Endothelial cell of umbilical vein (primary cell): ENCODE results near the gene DPM2. TPM values are rescaled to one million over a fixed set of nuclear protein-coding genes. Genes with fewer than 3 reads are reported as not detected.

Source experiments
- BruUV-seq: library from RNA; stranded (reverse); fragments of 400-500 nt; replicated peaks from 2 replicates; lab custom pipeline; 2021; lab: Mats Ljungman, UMichigan
- CTCF ChIA-PET: fragments of 300-600, 350-600 bp; sonication (Branson Sonifier 250); formaldehyde crosslinking; loops from one replicate; lab custom pipeline; 2021; ENCODE audit warnings: antibody characterized with exemption, inconsistent platforms; lab: Charles Lee
- POLR2A ChIA-PET: fragments of 300-600, 350-600 bp; sonication (Branson Sonifier 250); formaldehyde crosslinking; loops from one replicate; lab custom pipeline; 2021; ENCODE audit warnings: antibody characterized with exemption, inconsistent platforms; lab: Charles Lee
- DNase-seq: peaks from one replicate; pipeline ENCODE4 v3.0.0-alpha.2; 2011; ENCODE audit warnings: low read depth, low spot score
- FAIRE-seq: peaks from 2 replicates; lab custom pipeline; 2011; peaks lifted over from hg19 to GRCh38; lab: Jason Lieb, UNC
- H2AFZ ChIP-seq: 2 replicates; pipeline ENCODE4 v1.6.0; 2012; ENCODE audit warnings: low read depth, low read length, control low read depth, inconsistent platforms
- H3K27ac ChIP-seq: 2 replicates; pipeline ENCODE4 v1.5.1; 2011; ENCODE audit warnings: low read depth, mild to moderate bottlenecking, control low read depth, low read length, moderate library complexity; ENCODE audit not compliant: insufficient read depth
- H3K27me3 ChIP-seq, 2 experiments: 2 replicates each; pipeline versions ENCODE4 v1.6.0 to v1.6.1; 2011; ENCODE audit warnings: low read length in 2 of 2, mixed read lengths in 1 of 2; ENCODE audit not compliant: control insufficient read depth in 2 of 2, insufficient read depth in 2 of 2
- H3K36me3 ChIP-seq, 2 experiments: 2 replicates in 1 of 2; 3 replicates in 1 of 2; pipeline ENCODE4 v1.5.1; 2011; ENCODE audit warnings: low read length in 2 of 2, mild to moderate bottlenecking in 1 of 2, moderate library complexity in 1 of 2; ENCODE audit not compliant: control insufficient read depth in 2 of 2, insufficient read depth in 2 of 2; ENCODE audit errors: extremely low read depth in 1 of 2
- H3K4me1 ChIP-seq: 3 replicates; pipeline ENCODE4 v1.5.1; 2011; ENCODE audit warnings: mild to moderate bottlenecking, low read length; ENCODE audit not compliant: control insufficient read depth, insufficient read depth; ENCODE audit errors: extremely low read depth
- H3K4me2 ChIP-seq: 2 replicates; pipeline ENCODE4 v1.6.1; 2011; ENCODE audit warnings: low read length, control low read depth, mixed read lengths; ENCODE audit not compliant: insufficient read depth
- H3K4me3 ChIP-seq, 3 experiments: fragments of 200-600 bp in 1 of 3; sonication (generic), shearing (Covaris generic) in 1 of 3; replicated peaks in 1 of 3; 2 replicates each; pipeline ENCODE4 v1.5.1; 2011 to 2016; ENCODE audit warnings: control low read depth in 3 of 3, low read length in 3 of 3, mild to moderate bottlenecking in 2 of 3, inconsistent platforms in 1 of 3, low read depth in 1 of 3, moderate library complexity in 1 of 3; ENCODE audit not compliant: insufficient read depth in 1 of 3
- H3K79me2 ChIP-seq: 2 replicates; pipeline ENCODE4 v1.6.0; 2012; ENCODE audit warnings: low read length, inconsistent platforms; ENCODE audit not compliant: control insufficient read depth, insufficient read depth
- H3K9ac ChIP-seq: replicated peaks from 2 replicates; pipeline ENCODE3; 2011; ENCODE audit warnings: low read length, control low read depth; ENCODE audit not compliant: insufficient read depth; ENCODE audit errors: extremely low read depth
- H3K9me1 ChIP-seq: replicated peaks from 3 replicates; pipeline ENCODE4 v1.6.0; 2011; ENCODE audit warnings: mild to moderate bottlenecking, low read length; ENCODE audit not compliant: control insufficient read depth, insufficient read depth; ENCODE audit errors: extremely low read depth
- H3K9me3 ChIP-seq: replicated peaks from 2 replicates; pipeline ENCODE4 v1.5.1; 2012; ENCODE audit warnings: low read length, inconsistent platforms; ENCODE audit not compliant: control insufficient read depth, insufficient read depth
- H4K20me1 ChIP-seq: replicated peaks from 2 replicates; pipeline ENCODE3; 2011; ENCODE audit warnings: mild to moderate bottlenecking, low read length; ENCODE audit not compliant: control insufficient read depth, insufficient read depth; ENCODE audit errors: extremely low read depth
- EZH2 ChIP-seq: IDR thresholded peaks from 2 replicates; pipeline ENCODE4 v1.6.1; 2012; ENCODE audit warnings: borderline replicate concordance, low read depth, mild to moderate bottlenecking, moderate library complexity, low read length, inconsistent platforms; ENCODE audit not compliant: severe bottlenecking
- FOS ChIP-seq: IDR thresholded peaks from 2 replicates; pipeline ENCODE4 v1.6.1; 2011; ENCODE audit warnings: mild to moderate bottlenecking, low read length, moderate library complexity, borderline replicate concordance; ENCODE audit not compliant: insufficient read depth
- GATA2 ChIP-seq: IDR thresholded peaks from 2 replicates; pipeline ENCODE4 v1.7.0; 2011; ENCODE audit warnings: low read depth, mild to moderate bottlenecking, moderate library complexity, mixed read lengths, low read length; ENCODE audit not compliant: insufficient read length, insufficient read depth
- JUN ChIP-seq: IDR thresholded peaks from 2 replicates; pipeline ENCODE4 v1.6.1; 2011; ENCODE audit warnings: borderline replicate concordance, low read depth; ENCODE audit not compliant: insufficient read length, insufficient read depth
- MAX ChIP-seq: IDR thresholded peaks from 2 replicates; pipeline ENCODE4 v1.6.1; 2011; ENCODE audit not compliant: insufficient read depth, insufficient read length
- MYC ChIP-seq: IDR thresholded peaks from one replicate; pipeline ENCODE4 v1.6.1; 2011; ENCODE audit warnings: mild to moderate bottlenecking, low read depth, low read length
- POLR2A ChIP-seq: IDR thresholded peaks from 2 replicates; pipeline ENCODE4 v1.6.1; 2012; ENCODE audit warnings: low read depth, mild to moderate bottlenecking, control low read depth, low read length
- POLR2AphosphoS5 ChIP-seq: IDR thresholded peaks from 2 replicates; pipeline ENCODE4 v1.6.1; 2012; ENCODE audit warnings: low read depth, mild to moderate bottlenecking, control low read depth, low read length, moderate library complexity; ENCODE audit not compliant: insufficient read depth
- dilution Hi-C: fragments of 300-500 bp; cut with MboI; formaldehyde crosslinking; loops from one replicate; pipeline ENCODE4 v1.15.0; 2019; ENCODE audit warnings: low sequenced_read_pairs; ENCODE audit not compliant: extremely low pct_ligation_motif_present
- intact Hi-C: fragments of 100-400 bp; cut with micrococcal nuclease; formaldehyde crosslinking; loops from one replicate; pipeline ENCODE4 v1.10.0; 2022
- polyA plus RNA-seq, 4 experiments: library from polyadenylated mRNA; depleted of rRNA in 3 of 4; stranded (reverse) in 3 of 4; unstranded in 1 of 4; fragments of >200 nt; gene quantifications; 2 replicates each; pipeline versions ENCODE4 v1.2.1 to v1.2.3, GENCODE V29; 2011 to 2012; ENCODE audit warnings: missing spikeins in 1 of 4
- total RNA-seq: library from RNA; stranded (reverse); gene quantifications from 2 replicates; pipeline ENCODE4 v1.2.3, GENCODE V29; 2021
- TF ChIP-seq, protein P1 (sequence below), 2 donors: IDR thresholded peaks; 1 replicate in 1 of 2; 2 replicates in 1 of 2; pipeline ENCODE4 v1.5.1; 2011; ENCODE audit warnings: low read length in 2 of 2, mild to moderate bottlenecking in 2 of 2, moderate library complexity in 2 of 2, control low read depth in 1 of 2, inconsistent platforms in 1 of 2, low read depth in 1 of 2; ENCODE audit not compliant: insufficient read depth in 1 of 2; ENCODE audit errors: extremely low read depth in 1 of 2

The DPM2 gene
- total and polyA plus RNA-seq, 2 donors (not counting 3 experiments of a cell fraction or from before 2014, with no cell fraction given) = 47.9 to 63.9 TPM

GRCh38 chr9:127924736-127925444 lies 12.8 kb downstream of the DPM2 start:
- Histone ChIP-seq H3K4me1 (peaks cover 4% of the 10 kb centered on the region), H3K27me3 (peaks cover 3 to 6% of the 10 kb centered on the region in 2 experiments), H3K9me1 (no peaks in the 10 kb centered on the region), H3K4me3 (no peak overlapping the region), H3K79me2 (no peaks in the 10 kb centered on the region), H3K9ac (no peak overlapping the region), H3K9me3 (no peaks in the 10 kb centered on the region), H3K36me3 (no peaks in the 10 kb centered on the region), H2AFZ (no peak overlapping the region), H3K4me2 (no peak overlapping the region), H4K20me1 (no peaks in the 10 kb centered on the region), H3K27ac (no peak overlapping the region)
- FAIRE-seq (no peak), DNase-seq (no peak)
- ChIA-PET POLR2A (no interaction called here), CTCF (interaction anchor here (1.0 to 1.6 kb wide), 3 partner anchors 190 to 421 kb away, joined by 3 to 4 read pairs (median 4); partner anchors contain the start of gene TOR2A)
- BruUV-seq = no TSS peak
- no peak for TF ChIP-seq MAX
- no peak for TF ChIP-seq EZH2
- TF ChIP-seq FOS = no peak
- TF ChIP-seq JUN = no peak
- no peak for TF ChIP-seq POLR2A
- TF ChIP-seq, protein P1, sequence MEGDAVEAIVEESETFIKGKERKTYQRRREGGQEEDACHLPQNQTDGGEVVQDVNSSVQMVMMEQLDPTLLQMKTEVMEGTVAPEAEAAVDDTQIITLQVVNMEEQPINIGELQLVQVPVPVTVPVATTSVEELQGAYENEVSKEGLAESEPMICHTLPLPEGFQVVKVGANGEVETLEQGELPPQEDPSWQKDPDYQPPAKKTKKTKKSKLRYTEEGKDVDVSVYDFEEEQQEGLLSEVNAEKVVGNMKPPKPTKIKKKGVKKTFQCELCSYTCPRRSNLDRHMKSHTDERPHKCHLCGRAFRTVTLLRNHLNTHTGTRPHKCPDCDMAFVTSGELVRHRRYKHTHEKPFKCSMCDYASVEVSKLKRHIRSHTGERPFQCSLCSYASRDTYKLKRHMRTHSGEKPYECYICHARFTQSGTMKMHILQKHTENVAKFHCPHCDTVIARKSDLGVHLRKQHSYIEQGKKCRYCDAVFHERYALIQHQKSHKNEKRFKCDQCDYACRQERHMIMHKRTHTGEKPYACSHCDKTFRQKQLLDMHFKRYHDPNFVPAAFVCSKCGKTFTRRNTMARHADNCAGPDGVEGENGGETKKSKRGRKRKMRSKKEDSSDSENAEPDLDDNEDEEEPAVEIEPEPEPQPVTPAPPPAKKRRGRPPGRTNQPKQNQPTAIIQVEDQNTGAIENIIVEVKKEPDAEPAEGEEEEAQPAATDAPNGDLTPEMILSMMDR (IDR thresholded peaks at IDR 0.05; ENCODE audit: extremely low read depth in 1 of 2, insufficient read depth in 1 of 2, low read depth in 1 of 2, low read length in 2 of 2) = no peak
- no peak for TF ChIP-seq POLR2AphosphoS5
- no peak for TF ChIP-seq GATA2
- TF ChIP-seq MYC = no peak
- dilution Hi-C loops = no loop called here
- intact Hi-C loops = no loop called here
